HG03039 (cell line): ENCODE data around the gene DNAJC10.
"Not testable (repeated sequence)": the region's sequence is repeated elsewhere in the genome, so short reads cannot be mapped to it uniquely, and the experiment has no call there.

Experiments used
- ATAC-seq: cut with Tn5 transposase; IDR thresholded peaks from one replicate; pipeline ENCODE4 v1.9.1; 2021; ENCODE audit warnings: mild to moderate bottlenecking, moderate library complexity; ENCODE audit not compliant: unreplicated experiment

DNAJC10 gene

DNA sequence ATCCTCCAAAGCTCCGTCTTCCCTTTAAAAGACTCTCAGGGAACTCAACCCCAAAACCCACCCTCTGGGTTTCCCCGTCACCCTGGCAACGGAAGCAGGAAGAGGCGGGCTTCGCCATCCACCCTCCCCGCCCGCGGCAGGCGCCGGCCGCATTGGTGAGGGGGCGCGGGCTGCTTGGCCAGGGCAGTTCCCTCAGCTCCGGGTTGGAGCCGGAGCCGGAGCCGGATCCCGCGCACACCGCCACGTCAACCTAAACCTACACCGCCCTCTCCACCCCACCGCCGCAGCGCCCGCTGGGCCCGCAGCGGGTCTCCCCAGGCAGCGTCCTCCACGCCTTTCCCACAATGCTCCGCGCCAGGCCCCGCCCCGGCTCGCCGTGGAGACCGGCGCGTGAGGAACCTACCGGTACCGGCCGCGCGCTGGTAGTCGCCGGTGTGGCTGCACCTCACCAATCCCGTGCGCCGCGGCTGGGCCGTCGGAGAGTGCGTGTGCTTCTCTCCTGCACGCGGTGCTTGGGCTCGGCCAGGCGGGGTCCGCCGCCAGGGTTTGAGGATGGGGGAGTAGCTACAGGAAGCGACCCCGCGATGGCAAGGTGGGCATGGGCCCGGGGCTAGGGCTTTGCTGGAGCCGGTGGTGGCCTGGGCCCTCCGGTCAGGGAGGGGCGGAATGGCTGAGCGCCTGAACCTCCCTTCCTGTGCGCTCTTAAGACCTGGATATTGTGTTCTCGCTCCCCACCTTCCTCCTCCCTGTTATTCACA lies at the start of gene DNAJC10:
Gene DNAJC10 (plus strand): TSS at position 366 of the 758 bp plus-strand sequence. CDS start 1,830 bp downstream, outside the sequence.
- ATAC-seq = peak; percentile 84

- peak; percentile 80 for ATAC-seq
Observed at GRCh38 chr2:182666674-182667314, 49.3 kb upstream of the DNAJC10 start.

- ATAC-seq = peak; percentile 36
Observed at GRCh38 chr2:182667315-182667695, 48.8 kb upstream of the DNAJC10 start.

DNA sequence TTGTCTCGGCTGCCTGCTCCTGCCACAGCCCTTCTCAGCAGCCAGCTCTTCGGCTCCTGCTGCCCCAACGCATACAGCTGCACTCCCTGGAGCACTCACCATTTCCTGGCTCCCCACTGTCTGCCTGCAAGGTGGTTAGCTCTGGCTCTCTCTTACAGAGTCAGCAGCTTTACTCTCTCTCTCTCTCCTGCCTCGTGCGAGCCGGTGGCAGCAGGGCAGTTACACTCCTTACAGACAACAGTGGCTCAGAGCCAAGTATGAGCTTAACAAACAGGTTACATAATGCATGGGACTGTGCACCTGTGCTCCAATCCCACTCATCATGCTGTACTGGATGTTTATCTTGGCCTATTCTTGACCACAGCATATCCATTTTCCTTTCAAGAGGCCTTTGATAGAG lies 47.4 kb upstream of the DNAJC10 start:
- ATAC-seq = no peak

- no peak for ATAC-seq
Observed at GRCh38 chr2:182672466-182673165, 43.4 kb upstream of the DNAJC10 start.

DNA sequence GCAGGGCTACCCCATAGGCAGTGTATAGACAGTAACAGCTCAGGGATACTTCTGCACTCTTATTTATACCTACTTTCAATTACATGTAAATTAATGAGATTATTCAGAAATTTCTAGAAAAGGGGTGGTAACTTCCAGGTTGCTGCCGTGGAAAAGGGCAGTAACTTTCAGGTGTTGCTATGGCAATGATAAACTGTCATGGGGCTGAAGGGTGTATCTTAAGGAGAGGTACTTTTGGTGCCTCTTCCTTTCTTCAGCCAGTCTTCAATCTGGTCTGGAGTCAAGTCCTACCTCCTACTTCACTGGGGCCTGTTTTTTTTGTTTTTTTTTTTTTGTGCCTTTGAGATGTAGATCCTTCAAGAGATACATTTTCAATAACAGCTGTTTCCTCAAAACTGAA lies 35.2 kb upstream of the DNAJC10 start:
- no peak for ATAC-seq

GRCh38 chr2:182682210-182682609 lies 33.8 kb upstream of the DNAJC10 start:
- no peak for ATAC-seq

DNA sequence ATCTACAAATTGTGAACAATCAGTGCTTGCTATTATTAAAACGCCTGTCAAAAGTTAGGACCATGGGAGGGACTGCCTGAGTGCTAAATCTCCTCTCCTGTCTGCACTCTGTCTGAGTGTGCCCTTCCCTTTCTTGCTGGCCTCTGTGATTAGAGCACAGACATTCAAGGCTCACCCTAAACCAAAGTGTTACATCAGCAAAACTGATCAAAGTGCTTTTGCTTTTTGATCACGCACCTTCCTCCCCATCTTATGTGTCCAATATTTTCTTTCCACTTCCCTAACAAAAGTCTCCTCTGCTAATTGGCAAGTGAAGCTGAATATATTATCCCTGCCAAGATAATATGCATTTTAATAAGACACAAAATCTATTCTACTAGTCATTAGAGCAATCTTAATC lies 30.5 kb upstream of the DNAJC10 start:
- ATAC-seq = no peak

GRCh38 chr2:182686763-182687162 lies 29.3 kb upstream of the DNAJC10 start:
- not testable (repeated sequence) for ATAC-seq

- ATAC-seq = no peak
Observed at GRCh38 chr2:182694189-182694588, 21.9 kb upstream of the DNAJC10 start.

- ATAC-seq = no peak
Observed at GRCh38 chr2:182695776-182696175, 20.3 kb upstream of the DNAJC10 start.

- ATAC-seq = no peak
Observed at GRCh38 chr2:182698671-182699070, 17.4 kb upstream of the DNAJC10 start.

GRCh38 chr2:182705761-182706160 lies 10.3 kb upstream of the DNAJC10 start:
- no peak for ATAC-seq

GRCh38 chr2:182706751-182707150 lies 9.3 kb upstream of the DNAJC10 start:
- no peak for ATAC-seq

GRCh38 chr2:182713601-182714000 lies 2.5 kb upstream of the DNAJC10 start:
- no peak for ATAC-seq

DNA sequence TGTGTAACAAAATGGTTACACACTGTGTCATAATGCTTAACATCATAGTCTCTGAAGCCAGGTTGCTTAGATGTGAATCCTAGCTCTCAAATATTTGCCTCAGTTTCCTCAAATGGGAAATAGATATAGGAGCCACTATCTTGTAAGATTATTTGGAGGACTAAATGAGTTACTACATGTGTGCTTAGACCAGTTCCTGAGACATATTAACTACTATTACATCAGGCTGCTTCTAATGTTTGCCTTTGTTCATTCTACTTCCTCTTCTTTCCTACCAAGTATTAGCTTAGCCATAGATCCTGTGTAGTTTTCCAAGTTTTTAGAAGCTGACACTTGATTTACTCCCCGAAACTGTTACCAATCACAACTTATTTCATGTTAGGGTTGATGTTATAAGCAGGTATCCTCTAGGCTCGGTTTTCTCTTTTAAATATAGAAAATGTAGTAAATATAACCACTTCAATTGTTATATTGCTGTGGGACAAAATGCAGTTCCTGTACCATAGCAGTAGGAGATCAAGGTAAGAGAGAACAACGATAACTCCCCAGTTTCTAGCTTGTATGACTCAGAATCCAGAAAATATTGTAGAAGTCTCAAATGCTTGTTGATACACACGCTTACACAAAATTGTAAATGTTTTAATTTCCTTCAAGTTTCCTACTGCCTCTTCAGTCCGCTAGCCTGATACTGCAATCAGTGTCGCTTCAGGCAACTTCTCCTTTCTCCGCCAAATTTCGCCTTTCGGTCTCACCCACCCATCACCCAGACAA lies 751 bp upstream of the DNAJC10 start:
- ATAC-seq = no peak

GRCh38 chr2:182716650-182716979 lies 558 bp downstream of the DNAJC10 start:
- ATAC-seq = no peak

GRCh38 chr2:182717416-182717815 lies 1.4 kb downstream of the DNAJC10 start:
- ATAC-seq = peak; percentile 28

- ATAC-seq = no peak
Observed at GRCh38 chr2:182717816-182718215, 1.8 kb downstream of the DNAJC10 start.

DNA sequence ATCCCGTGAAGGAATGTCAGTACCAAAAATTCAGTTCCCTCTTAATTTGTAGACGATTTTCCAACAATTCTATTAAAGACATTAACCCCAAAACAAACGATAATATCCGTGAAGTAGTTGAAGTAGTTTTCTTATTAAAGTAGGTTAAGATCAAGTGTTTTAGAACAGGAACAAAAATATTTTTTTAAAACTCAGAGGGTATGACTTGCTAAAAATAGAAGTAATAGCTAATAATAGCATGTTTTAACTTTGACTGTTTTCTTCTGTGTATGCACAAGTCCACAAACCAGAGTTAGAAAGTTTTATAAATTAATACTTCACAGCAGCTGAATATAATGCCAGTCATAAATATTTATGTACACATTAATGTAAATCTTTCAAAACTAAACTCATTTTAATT lies 2.4 kb downstream of the DNAJC10 start:
- no peak for ATAC-seq

- not testable (repeated sequence) for ATAC-seq
Observed at GRCh38 chr2:182719116-182719515, 3.1 kb downstream of the DNAJC10 start.
